Neutrophil (primary cell): ENCODE measurements around the gene SUGCT.

ENCODE experiments used
- H3K27ac ChIP-seq: fragments of 200-600 bp; sonication (generic); 2 replicates; pipeline ENCODE4 v1.5.1; 2016; ENCODE audit warnings: mild to moderate bottlenecking, moderate library complexity
- H3K27me3 ChIP-seq: fragments of 200-600 bp; sonication (generic); 2 replicates; pipeline ENCODE4 v1.6.0; 2016; ENCODE audit warnings: mild to moderate bottlenecking
- H3K36me3 ChIP-seq: fragments of 200-600 bp; sonication (generic); 2 replicates; pipeline ENCODE4 v1.5.1; 2017
- H3K4me1 ChIP-seq, 2 experiments: fragments of 200-600 bp in 1 of 2; sonication (generic) in 1 of 2; 1 replicate in 1 of 2; 2 replicates in 1 of 2; pipeline versions ENCODE4 v1.5.1 to v1.6.1; 2013 to 2016; ENCODE audit warnings: low read depth in 1 of 2, low read length in 1 of 2, mild to moderate bottlenecking in 1 of 2, moderate library complexity in 1 of 2; ENCODE audit not compliant: control insufficient read depth in 1 of 2, insufficient read depth in 1 of 2
- H3K4me3 ChIP-seq, 2 experiments: fragments of 200-600 bp in 1 of 2; sonication (generic) in 1 of 2; 1 replicate in 1 of 2; 2 replicates in 1 of 2; pipeline ENCODE4 v1.5.1; 2013 to 2016; ENCODE audit warnings: low read depth in 1 of 2, low read length in 1 of 2, mild to moderate bottlenecking in 1 of 2, moderate library complexity in 1 of 2
- H3K9me3 ChIP-seq: fragments of 200-600 bp; sonication (generic); 2 replicates; pipeline ENCODE4 v1.5.1; 2016
- TF ChIP-seq, protein P1 (sequence below): fragments of 200-600 bp; sonication (generic); IDR thresholded peaks from 2 replicates; pipeline ENCODE4 v1.5.1; 2016; ENCODE audit warnings: antibody characterized with exemption

Gene SUGCT

DNA sequence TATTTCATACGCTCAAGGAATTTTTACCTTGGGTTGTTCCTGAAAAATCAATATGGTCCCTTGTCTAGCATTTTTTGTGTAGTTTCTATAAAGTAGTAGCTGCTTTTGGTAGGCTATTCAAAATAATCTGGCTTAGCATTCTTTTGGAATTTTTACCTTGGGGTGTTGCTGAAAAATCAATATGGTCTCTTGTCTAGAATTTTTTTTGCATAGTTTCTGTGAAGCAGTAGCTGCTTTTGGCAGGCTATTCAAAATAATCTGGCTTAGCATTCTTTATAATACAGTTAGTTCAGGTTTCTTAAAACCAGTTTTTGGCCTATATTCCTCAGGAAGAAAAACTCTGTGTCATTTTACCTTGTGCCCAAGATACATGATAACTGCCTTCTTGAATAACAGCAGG, 301.9 kb downstream of the SUGCT start:
- H3K27ac ChIP-seq, result no peak overlapping the region
- no peaks in the 10 kb centered on the region for H3K36me3 ChIP-seq
- H3K4me1 ChIP-seq, result no peaks in the 10 kb centered on the region
- no peaks in the 10 kb centered on the region for H3K27me3 ChIP-seq
- TF ChIP-seq, protein P1, sequence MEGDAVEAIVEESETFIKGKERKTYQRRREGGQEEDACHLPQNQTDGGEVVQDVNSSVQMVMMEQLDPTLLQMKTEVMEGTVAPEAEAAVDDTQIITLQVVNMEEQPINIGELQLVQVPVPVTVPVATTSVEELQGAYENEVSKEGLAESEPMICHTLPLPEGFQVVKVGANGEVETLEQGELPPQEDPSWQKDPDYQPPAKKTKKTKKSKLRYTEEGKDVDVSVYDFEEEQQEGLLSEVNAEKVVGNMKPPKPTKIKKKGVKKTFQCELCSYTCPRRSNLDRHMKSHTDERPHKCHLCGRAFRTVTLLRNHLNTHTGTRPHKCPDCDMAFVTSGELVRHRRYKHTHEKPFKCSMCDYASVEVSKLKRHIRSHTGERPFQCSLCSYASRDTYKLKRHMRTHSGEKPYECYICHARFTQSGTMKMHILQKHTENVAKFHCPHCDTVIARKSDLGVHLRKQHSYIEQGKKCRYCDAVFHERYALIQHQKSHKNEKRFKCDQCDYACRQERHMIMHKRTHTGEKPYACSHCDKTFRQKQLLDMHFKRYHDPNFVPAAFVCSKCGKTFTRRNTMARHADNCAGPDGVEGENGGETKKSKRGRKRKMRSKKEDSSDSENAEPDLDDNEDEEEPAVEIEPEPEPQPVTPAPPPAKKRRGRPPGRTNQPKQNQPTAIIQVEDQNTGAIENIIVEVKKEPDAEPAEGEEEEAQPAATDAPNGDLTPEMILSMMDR, result no peak
- H3K4me3 ChIP-seq, result no peak overlapping the region
- H3K9me3 ChIP-seq, result no peaks in the 10 kb centered on the region

DNA sequence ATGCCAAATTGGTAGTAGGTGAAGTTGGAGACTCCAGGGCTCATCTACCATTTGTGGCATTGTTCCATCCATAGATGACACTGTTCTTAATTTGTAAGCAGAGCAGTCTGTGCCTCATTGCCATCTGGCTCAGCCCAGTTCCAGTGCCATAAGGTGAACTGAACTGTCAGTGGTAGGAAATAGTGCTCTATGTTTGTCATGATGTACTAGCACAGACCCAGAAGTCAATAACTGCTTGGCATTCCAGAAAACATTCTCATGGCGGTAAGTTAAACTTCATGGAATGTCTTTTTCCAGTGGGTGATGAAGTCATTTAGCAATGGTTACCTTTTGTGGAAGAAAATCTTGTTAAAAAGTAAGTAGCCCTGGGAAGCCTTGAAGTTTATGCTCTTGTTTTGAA, 302.7 kb downstream of the SUGCT start:
- TF ChIP-seq, protein P1, result no peak

GRCh38 chr7:40437936-40438634, 303.3 kb downstream of the SUGCT start:
- TF ChIP-seq, protein P1, result no peak
- H3K27ac ChIP-seq, result no peak overlapping the region

More for the DNA sequence above, 302.7 kb downstream of the SUGCT start:
- H3K4me1 ChIP-seq, result no peaks in the 10 kb centered on the region
- no peaks in the 10 kb centered on the region for H3K36me3 ChIP-seq
- H3K9me3 ChIP-seq, result no peaks in the 10 kb centered on the region
- no peaks in the 10 kb centered on the region for H3K27me3 ChIP-seq
- no peak overlapping the region for H3K4me3 ChIP-seq
- H3K27ac ChIP-seq, result no peak overlapping the region

GRCh38 chr7:40439686-40440085, 304.9 kb downstream of the SUGCT start:
- Histone ChIP-seq H3K27ac (no peak overlapping the region), H3K27me3 (no peaks in the 10 kb centered on the region), H3K36me3 (no peaks in the 10 kb centered on the region), H3K9me3 (no peaks in the 10 kb centered on the region), H3K4me1 (no peaks in the 10 kb centered on the region), H3K4me3 (no peak overlapping the region)
- TF ChIP-seq, protein P1, result no peak

More at GRCh38 chr7:40437936-40438634, 303.3 kb downstream of the SUGCT start:
- no peaks in the 10 kb centered on the region for H3K4me1 ChIP-seq
- no peaks in the 10 kb centered on the region for H3K36me3 ChIP-seq
- no peaks in the 10 kb centered on the region for H3K9me3 ChIP-seq
- H3K4me3 ChIP-seq, result no peak overlapping the region
- H3K27me3 ChIP-seq, result no peaks in the 10 kb centered on the region

- no peaks in the 10 kb centered on the region for H3K27me3 ChIP-seq
- no peaks in the 10 kb centered on the region for H3K9me3 ChIP-seq
- no peak overlapping the region for H3K4me3 ChIP-seq
- no peaks in the 10 kb centered on the region for H3K36me3 ChIP-seq
- no peak overlapping the region for H3K27ac ChIP-seq
- TF ChIP-seq, protein P1, result no peak
- peaks cover 3 to 10% of the 10 kb centered on the region in 2 experiments for H3K4me1 ChIP-seq
Measured at GRCh38 chr7:40447345-40447744, 312.5 kb downstream of the SUGCT start.
